GM12878 (cell line): Measurements from ENCODE around the gene NT5M. TPM values are rescaled to one million over a fixed set of nuclear protein-coding genes. Genes with fewer than 3 reads are reported as not detected.

Experiments
- ATAC-seq: fragments of 200-7000 bp; cut with Tn5 transposase; 3 replicates; pipeline ENCODE4 v1.9.1; 2020; ENCODE audit warnings: mild to moderate bottlenecking, moderate library complexity
- BruUV-seq: library from RNA; stranded (reverse); fragments of 400-500 nt; replicated peaks from 2 replicates; lab custom pipeline; 2021; lab: Mats Ljungman, UMichigan
- CTCF ChIA-PET: fragments of 300-600 bp; sonication (Branson Sonifier 250); formaldehyde crosslinking; extraction: SDS; loops from one replicate; lab custom pipeline; 2021; ENCODE audit warnings: inconsistent platforms; lab: Yijun Ruan, JAX
- POLR2A ChIA-PET: fragments of 350-600 bp; formaldehyde crosslinking; extraction: SDS; loops from one replicate; lab custom pipeline; 2021; ENCODE audit warnings: inconsistent platforms; lab: Charles Lee
- RAD21 ChIA-PET: fragments of 300-600 bp; sonication (Branson Sonifier 250); formaldehyde crosslinking; loops from one replicate; lab custom pipeline; 2023; ENCODE audit warnings: antibody characterized with exemption; ENCODE audit not compliant: unreplicated experiment; lab: Charles Lee
- SMC1A ChIA-PET: fragments of 300-600 bp; sonication (Branson Sonifier 250); formaldehyde crosslinking; loops from one replicate; lab custom pipeline; 2023; ENCODE audit not compliant: unreplicated experiment, uncharacterized antibody; lab: Charles Lee
- DNase-seq: peaks from one replicate; pipeline ENCODE4 v3.0.0-alpha.2; 2011; ENCODE audit warnings: low read depth, low spot score
- FAIRE-seq: peaks from 3 replicates; lab custom pipeline; 2011; peaks lifted over from hg19 to GRCh38; lab: Jason Lieb, UNC
- H2AFZ ChIP-seq: 2 replicates; pipeline ENCODE4 v1.6.0; 2011; ENCODE audit warnings: low read depth, low read length, control low read depth; ENCODE audit not compliant: control insufficient read depth
- H3K27ac ChIP-seq: 2 replicates; pipeline ENCODE4 v1.5.1; 2011; ENCODE audit warnings: control low read depth; ENCODE audit not compliant: control insufficient read depth, insufficient read depth
- H3K27me3 ChIP-seq, 2 experiments: replicated peaks in 1 of 2; 2 replicates each; pipeline versions ENCODE4 v1.6.0 to v1.6.1; 2011; ENCODE audit warnings: low read length in 1 of 2; ENCODE audit not compliant: control insufficient read depth in 2 of 2, insufficient read depth in 2 of 2
- H3K36me3 ChIP-seq, 2 experiments: 2 replicates each; pipeline ENCODE4 v1.5.1; 2011; ENCODE audit warnings: low read length in 1 of 2; ENCODE audit not compliant: control insufficient read depth in 2 of 2, insufficient read depth in 2 of 2
- H3K4me1 ChIP-seq: 2 replicates; pipeline ENCODE4 v1.6.1; 2011; ENCODE audit warnings: mild to moderate bottlenecking, low read length, moderate library complexity, mixed read lengths; ENCODE audit not compliant: control insufficient read depth, insufficient read depth
- H3K4me2 ChIP-seq: 2 replicates; pipeline ENCODE4 v1.6.0; 2011; ENCODE audit warnings: control low read depth; ENCODE audit not compliant: control insufficient read depth, insufficient read depth
- H3K4me3 ChIP-seq: fragments of 200-600 bp; sonication (generic); 2 replicates; pipeline ENCODE4 v1.5.1; 2016
- H3K79me2 ChIP-seq: 2 replicates; pipeline ENCODE4 v1.6.0; 2011; ENCODE audit warnings: low read length; ENCODE audit not compliant: control insufficient read depth, insufficient read depth
- H3K9ac ChIP-seq: 2 replicates; pipeline ENCODE4 v1.8.0; 2011; ENCODE audit warnings: low read length, control low read depth, mixed read lengths; ENCODE audit not compliant: control insufficient read depth, insufficient read depth
- H3K9me3 ChIP-seq: replicated peaks from 3 replicates; pipeline ENCODE4 v1.5.1; 2011; ENCODE audit warnings: mild to moderate bottlenecking, low read length; ENCODE audit not compliant: control insufficient read depth, insufficient read depth
- H4K20me1 ChIP-seq: 2 replicates; pipeline ENCODE4 v1.6.0; 2011; ENCODE audit not compliant: control insufficient read depth, insufficient read depth
- BCL11A ChIP-seq: IDR thresholded peaks from 2 replicates; pipeline ENCODE4 v1.6.1; 2011; ENCODE audit warnings: low read depth, low read length
- CBX3 ChIP-seq: fragments of 200-600 bp; sonication (generic); IDR thresholded peaks from 2 replicates; pipeline ENCODE4 v1.6.1; 2016; ENCODE audit warnings: low read depth, borderline replicate concordance
- CEBPB ChIP-seq, 2 experiments: fragments of 150-350 bp in 1 of 2; IDR thresholded peaks; 2 replicates each; pipeline ENCODE4 v1.6.1; 2012 to 2014; ENCODE audit warnings: low read depth in 2 of 2, low read length in 2 of 2, borderline replicate concordance in 1 of 2, inconsistent platforms in 1 of 2
- CEBPZ ChIP-seq: fragments of 150-350 bp; IDR thresholded peaks from 2 replicates; pipeline ENCODE4 v1.6.1; 2016; ENCODE audit warnings: low read depth, low read length
- FOXK2 ChIP-seq: fragments of 450-650 bp; IDR thresholded peaks from 2 replicates; pipeline ENCODE4 v1.6.1; 2017; ENCODE audit warnings: mild to moderate bottlenecking, moderate library complexity
- HDGF ChIP-seq: fragments of 450-650 bp; IDR thresholded peaks from 2 replicates; pipeline ENCODE4 v1.6.1; 2016; ENCODE audit warnings: antibody characterized with exemption
- IRF4 ChIP-seq: IDR thresholded peaks from 2 replicates; pipeline ENCODE4 v1.6.1; 2011; ENCODE audit warnings: low read depth, low read length
- NBN ChIP-seq: fragments of 450-650 bp; IDR thresholded peaks from 2 replicates; pipeline ENCODE4 v1.6.1; 2016
- NFYB ChIP-seq: IDR thresholded peaks from 2 replicates; pipeline ENCODE4 v1.6.1; 2011; ENCODE audit warnings: low read depth, mild to moderate bottlenecking, low read length, improper control_type of control experiment, moderate library complexity; ENCODE audit not compliant: insufficient read depth
- NKRF ChIP-seq: fragments of 450-650 bp; conservative IDR thresholded peaks from 2 replicates; pipeline ENCODE4 v1.6.1; 2017; ENCODE audit warnings: mild to moderate bottlenecking, moderate library complexity
- PAX5 ChIP-seq: IDR thresholded peaks from 2 replicates; pipeline ENCODE4 v1.6.1; 2011; ENCODE audit warnings: low read depth, low read length, borderline replicate concordance
- SUPT20H ChIP-seq: IDR thresholded peaks from 2 replicates; pipeline ENCODE4 v1.6.1; 2011; ENCODE audit warnings: low read depth, mild to moderate bottlenecking, low read length, moderate library complexity, borderline replicate concordance; ENCODE audit not compliant: control insufficient read depth
- TAF1 ChIP-seq: IDR thresholded peaks from 2 replicates; pipeline ENCODE4 v1.6.1; 2011; ENCODE audit warnings: mild to moderate bottlenecking, low read depth, low read length, borderline replicate concordance
- YY1 ChIP-seq: IDR thresholded peaks from 2 replicates; pipeline ENCODE4 v1.6.1; 2011; ENCODE audit warnings: low read depth, mild to moderate bottlenecking, low read length
- ZNF384 ChIP-seq: IDR thresholded peaks from 2 replicates; pipeline ENCODE4 v1.6.1; 2012; ENCODE audit warnings: low read depth, mild to moderate bottlenecking, low read length, improper control_type of control experiment, borderline replicate concordance
- WGBS: methylation state at CpG from one replicate; pipeline ENCODE4 v1.1.6; 2016; ENCODE audit warnings: low lambda C conversion rate; ENCODE audit not compliant: insufficient replicate concordance, insufficient coverage; ENCODE audit errors: missing lambda C conversion rate; 5-methylcytosine and 5-hydroxymethylcytosine counted together
- in situ Hi-C: fragments of 300-500 bp; cut with MboI; formaldehyde crosslinking; loops from 9 replicates; pipeline ENCODE4 v1.14.3; 2018; ENCODE audit warnings: mixed read lengths
- intact Hi-C: fragments of 100-400 bp; cut with micrococcal nuclease; formaldehyde crosslinking; loops from one replicate; pipeline ENCODE4 v1.14.2; 2022; ENCODE audit not compliant: unreplicated experiment
- polyA plus RNA-seq, 11 experiments: library from polyadenylated mRNA; depleted of rRNA in 4 of 11; unstranded in 6 of 11; stranded (reverse) in 5 of 11; fragments of >200 nt; fragmentation: Nextera tagmentation in 4 of 11; fragmentation: Illumina TruSeq in 1 of 11; extraction: Ambion mirVana in 4 of 11; extraction: Trizol in 1 of 11; gene quantifications; 1 replicate in 1 of 11; 2 replicates in 10 of 11; pipeline versions ENCODE4 v1.2.1 to v1.2.3, GENCODE V29; 2011 to 2016; ENCODE audit warnings: inconsistent platforms in 2 of 11, missing spikeins in 2 of 11, low read depth in 1 of 11
- total RNA-seq, 4 experiments: library from RNA; depleted of rRNA in 3 of 4; stranded (reverse); fragments of >200 nt in 3 of 4; fragmentation: Illumina TruSeq in 1 of 4; extraction: Trizol in 1 of 4; gene quantifications; 2 replicates each; pipeline versions ENCODE4 v1.2.1 to v1.2.3, GENCODE V29; 2013 to 2021
- TF ChIP-seq, protein P1 (sequence below): IDR thresholded peaks from 2 replicates; pipeline ENCODE4 v1.6.1; 2011; ENCODE audit warnings: borderline replicate concordance, low read depth, mild to moderate bottlenecking, moderate library complexity, mixed read lengths, low read length; ENCODE audit not compliant: insufficient read depth; ENCODE audit errors: extremely low read length

NT5M gene
- total and polyA plus RNA-seq, 10 of the 15 experiments (the other 5 are each of a cell fraction or from before 2014, with no cell fraction given), result 0.18 to 14.1 (median 2.9) TPM

DNA sequence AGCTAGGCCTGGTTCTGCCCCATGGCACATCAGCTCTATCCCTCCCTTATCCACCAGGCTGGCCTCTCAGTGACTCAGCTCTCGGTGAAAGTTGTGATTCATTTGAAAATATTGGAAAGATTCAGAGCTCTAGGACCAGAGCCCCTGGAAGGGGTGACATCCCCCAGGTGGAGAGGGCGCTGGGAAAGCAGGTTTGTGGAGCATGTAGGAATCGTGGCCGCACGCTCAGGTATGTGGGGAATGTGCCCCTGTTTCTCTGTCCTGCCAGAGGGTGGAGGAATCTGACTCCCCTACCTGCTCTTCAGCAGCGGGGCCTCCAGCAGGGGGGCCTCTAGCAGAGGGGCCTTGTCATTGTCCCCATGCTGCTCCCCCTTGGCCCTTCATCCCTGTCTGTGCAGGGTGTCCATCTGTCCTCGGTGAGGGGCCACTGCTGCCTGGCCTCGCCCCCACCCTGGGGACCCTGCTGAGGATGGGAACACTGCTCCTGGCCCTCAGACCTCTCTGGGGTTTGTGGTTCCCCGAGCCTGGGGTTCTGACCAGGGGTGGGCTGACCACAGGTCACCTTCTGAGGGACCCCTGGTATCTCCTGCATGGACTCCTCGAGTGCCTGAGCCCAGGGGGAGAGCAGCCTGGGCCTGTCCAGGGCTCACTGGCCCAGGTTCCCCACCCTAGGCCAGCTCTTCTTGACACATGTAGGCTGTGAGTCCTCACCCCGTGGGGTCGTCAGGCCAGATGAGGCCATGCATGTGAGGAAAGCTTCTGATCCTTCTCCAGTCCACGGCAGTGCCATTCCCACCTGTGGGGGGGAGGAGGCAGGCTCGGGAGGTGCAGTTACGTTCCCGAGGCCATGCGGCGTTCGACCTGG lies 47.5 kb downstream of the NT5M start:
- SMC1A ChIA-PET, result no interaction called here
- H3K27ac ChIP-seq, result no peak overlapping the region
- no peaks in the 10 kb centered on the region for H3K4me1 ChIP-seq
- no peak overlapping the region for H3K9ac ChIP-seq
- H2AFZ ChIP-seq, result no peak overlapping the region
- FAIRE-seq (no peak), ATAC-seq (no peak), DNase-seq (no peak)
- 27% methylated on average over 17 of the region's 19 CpGs for WGBS
- H4K20me1 ChIP-seq, result no peaks in the 10 kb centered on the region
- H3K79me2 ChIP-seq, result no peaks in the 10 kb centered on the region
- POLR2A ChIA-PET, result no interaction called here
- no peaks in the 10 kb centered on the region for H3K9me3 ChIP-seq
- no peaks in the 10 kb centered on the region for H3K36me3 ChIP-seq
- RAD21 ChIA-PET, result no interaction called here
- no peaks in the 10 kb centered on the region for H3K27me3 ChIP-seq
- BruUV-seq, result no TSS peak
- CTCF ChIA-PET, result no interaction called here
- no peak overlapping the region for H3K4me3 ChIP-seq
- intact Hi-C loops, result no loop called here
- in situ Hi-C loops, result loop anchor here (10.0 kb wide), 1 partner anchor 514 kb away; no protein-coding TSS in a partner anchor
- no peak overlapping the region for H3K4me2 ChIP-seq
- TF ChIP-seq TAF1 (no peak), IRF4 (no peak), YY1 (no peak), CEBPZ (no peak), BCL11A (no peak), CBX3 (no peak), ZNF384 (no peak), CEBPB (IDR thresholded peaks at IDR 0.05; ENCODE audit: borderline replicate concordance in 1 of 2, low read depth in 2 of 2, low read length in 2 of 2) (no peak), SUPT20H (no peak), NKRF (no peak), NFYB (no peak), NBN (no peak), FOXK2 (no peak), PAX5 (no peak), HDGF (no peak)
- TF ChIP-seq, protein P1, sequence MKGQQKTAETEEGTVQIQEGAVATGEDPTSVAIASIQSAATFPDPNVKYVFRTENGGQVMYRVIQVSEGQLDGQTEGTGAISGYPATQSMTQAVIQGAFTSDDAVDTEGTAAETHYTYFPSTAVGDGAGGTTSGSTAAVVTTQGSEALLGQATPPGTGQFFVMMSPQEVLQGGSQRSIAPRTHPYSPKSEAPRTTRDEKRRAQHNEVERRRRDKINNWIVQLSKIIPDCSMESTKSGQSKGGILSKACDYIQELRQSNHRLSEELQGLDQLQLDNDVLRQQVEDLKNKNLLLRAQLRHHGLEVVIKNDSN, result no peak
